Fibroblast of skin of right biceps (primary cell): ENCODE measurements around the gene RNF167.
A peak's percentile ranks its signal among the peaks of the same experiment; 100 is the strongest.

Experiments used
- DNase-seq: peaks from one replicate; pipeline ENCODE4 v3.0.0-alpha.2; 2013

Gene RNF167

DNA sequence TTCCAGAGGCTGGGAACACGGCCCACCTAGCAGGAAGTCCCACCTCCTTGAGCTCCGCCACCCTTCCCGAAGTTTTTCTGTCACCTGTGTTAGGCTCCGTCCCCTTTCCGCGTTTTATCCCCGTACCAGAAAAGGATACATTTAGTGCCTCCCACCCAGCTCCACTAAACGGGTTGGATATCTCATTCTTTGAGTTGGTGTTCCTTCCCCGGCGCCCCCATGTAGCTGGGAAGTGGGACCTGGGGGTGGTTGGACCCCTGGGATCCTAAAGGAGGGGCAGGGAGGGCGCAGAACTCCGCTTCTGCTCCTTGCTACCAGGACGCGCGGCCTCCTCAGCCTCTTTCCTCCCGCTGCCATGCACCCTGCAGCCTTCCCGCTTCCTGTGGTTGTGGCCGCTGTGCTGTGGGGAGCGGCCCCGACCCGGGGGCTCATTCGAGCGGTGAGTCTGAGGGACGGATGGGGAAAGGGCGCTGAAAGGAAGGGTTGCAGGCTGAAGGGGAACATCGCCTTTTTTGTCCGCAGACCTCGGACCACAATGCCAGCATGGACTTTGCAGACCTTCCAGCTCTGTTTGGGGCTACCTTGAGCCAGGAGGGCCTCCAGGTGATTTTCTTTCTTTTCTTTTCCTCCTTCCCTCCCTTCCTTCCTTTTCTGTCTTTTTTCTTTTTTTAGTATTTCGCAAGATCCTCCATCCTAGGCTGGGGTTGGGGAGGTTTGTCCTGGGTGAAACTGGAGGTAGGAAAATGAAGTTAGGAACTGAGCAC, 669 bp downstream of the RNF167 start:
- DNase-seq = no peak

GRCh38 chr17:4941319-4941610, 1.2 kb downstream of the RNF167 start:
- DNase-seq = no peak

GRCh38 chr17:4942760-4943508, 2.9 kb downstream of the RNF167 start:
- DNase-seq = no peak

- no peak for DNase-seq
These were observed 4.1 kb downstream of the RNF167 start for GRCh38 chr17:4944163-4944553.

GRCh38 chr17:4944554-4945175, 4.6 kb downstream of the RNF167 start:
- no peak for DNase-seq

DNA sequence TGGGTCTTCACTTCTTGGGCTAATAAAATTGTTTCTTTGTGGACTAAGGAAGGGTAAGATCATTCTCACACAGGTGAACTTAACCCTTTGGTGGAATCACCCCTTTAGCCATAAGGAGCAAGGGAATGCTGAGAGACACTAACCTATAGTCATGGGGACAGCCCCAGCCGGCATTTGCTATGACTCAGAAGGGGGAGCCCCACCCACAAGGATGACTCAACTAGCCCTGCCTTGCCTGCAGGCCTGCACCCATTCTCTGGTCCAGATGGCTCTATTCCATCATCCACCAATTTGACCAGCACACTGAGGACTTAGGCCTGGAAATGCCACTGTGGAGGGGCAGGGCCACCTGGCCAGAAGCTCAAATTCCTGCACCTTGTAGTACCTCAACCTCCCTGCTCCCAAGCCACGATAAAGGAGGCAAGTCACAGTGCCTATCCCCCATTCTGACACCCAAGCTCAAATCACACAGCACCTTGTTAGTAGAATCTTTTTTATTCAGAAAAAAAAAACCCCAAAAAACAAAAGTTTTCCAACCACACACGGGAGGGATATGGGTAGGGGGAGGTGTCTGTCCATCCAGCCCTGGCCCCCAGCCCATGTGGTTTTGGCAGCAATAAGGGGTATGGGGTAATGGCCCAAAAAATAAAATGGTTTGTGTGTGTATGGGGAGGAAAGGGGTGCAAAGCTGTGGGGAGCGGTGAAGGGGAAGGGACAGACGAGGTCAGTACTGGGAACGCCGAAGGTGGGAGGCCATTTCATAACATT, 5.3 kb downstream of the RNF167 start:
- DNase-seq = peak; percentile 90

- DNase-seq = no peak
These were observed 5.8 kb downstream of the RNF167 start for GRCh38 chr17:4945944-4946280.

GRCh38 chr17:4946312-4946976, 6.4 kb downstream of the RNF167 start:
- no peak for DNase-seq

- DNase-seq = peak; percentile 32
These were observed 6.9 kb downstream of the RNF167 start for GRCh38 chr17:4947010-4947410.

DNA sequence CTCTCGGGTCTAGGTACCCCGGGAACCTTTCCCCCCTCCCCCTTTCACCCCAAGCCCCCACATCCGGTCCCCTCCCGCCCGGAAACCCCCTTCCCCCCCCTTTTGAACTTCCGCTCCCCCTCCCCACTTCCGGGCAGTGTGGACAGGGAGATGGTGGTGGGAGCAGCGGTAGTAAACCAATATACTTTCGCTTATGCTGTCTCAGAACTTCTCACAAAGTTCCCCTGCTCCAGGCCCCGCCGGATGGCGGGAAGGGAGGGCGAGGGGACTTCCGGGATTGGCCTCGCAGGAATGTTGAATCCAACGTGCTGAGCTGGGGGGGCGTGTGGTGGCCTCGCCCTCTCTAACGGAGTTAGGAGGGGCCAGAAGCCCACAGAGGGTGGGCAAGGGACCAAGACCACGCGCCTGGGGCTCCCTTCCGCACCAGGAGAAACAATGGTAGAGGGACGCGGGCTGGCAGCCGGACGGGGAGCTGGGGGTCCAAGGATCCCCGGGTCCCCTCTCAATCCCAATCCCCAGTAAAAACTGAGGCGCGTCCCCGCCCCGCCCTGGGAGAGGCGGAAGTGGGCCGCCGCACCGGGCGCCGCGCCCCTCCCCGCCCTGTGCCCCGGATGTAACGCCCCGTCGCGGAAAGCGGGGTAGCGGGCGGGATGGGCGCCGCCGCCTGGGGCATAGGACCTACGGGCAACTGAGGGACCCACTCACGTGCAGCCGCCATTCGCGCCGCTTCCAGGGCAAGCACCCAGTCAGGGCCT, 7.5 kb downstream of the RNF167 start:
- peak; percentile 68 for DNase-seq

DNA sequence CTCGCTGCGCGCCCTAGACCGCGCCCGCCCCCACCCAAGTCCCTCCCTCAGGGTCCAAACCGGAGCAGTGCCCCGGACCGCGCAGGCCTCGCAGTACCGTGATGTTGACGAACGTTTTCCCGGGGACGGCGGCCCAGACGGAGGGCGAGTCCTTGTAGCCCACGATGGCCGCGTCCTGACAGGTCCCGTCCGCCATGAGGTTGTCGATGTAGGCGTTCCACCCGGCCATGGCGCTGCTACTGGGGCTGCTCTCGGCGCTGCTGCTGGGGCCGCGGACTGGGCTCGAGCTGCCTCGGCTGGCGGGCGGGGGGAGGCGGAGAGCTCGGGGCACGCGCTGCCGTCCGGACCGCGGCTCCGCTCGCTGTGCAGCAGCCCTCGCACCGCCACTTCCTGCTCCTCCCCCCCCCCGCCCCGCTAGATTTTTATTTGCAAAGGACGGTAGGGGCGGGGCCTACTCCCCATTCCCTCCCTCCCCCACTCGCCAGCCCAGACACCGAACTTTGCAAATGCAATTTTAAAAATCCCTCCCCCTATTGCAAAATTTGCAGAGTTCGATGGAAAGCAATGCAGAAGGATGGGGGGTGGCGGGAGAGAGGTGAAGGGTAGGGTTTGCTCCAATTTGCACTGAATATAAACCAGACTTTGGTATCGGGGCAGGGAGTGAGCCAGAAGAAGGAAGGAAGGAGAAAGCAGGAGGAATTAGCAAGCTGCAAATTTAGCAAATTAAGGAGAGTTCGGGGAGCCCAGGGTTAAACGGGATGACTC, 8.3 kb downstream of the RNF167 start, which contains the start of gene PFN1:
Gene PFN1, minus strand, starts transcription at position 365 of the 765 bp plus-strand sequence. Its CDS starts 136 bp downstream, at position 229.
- DNase-seq = peak; percentile 96

DNA sequence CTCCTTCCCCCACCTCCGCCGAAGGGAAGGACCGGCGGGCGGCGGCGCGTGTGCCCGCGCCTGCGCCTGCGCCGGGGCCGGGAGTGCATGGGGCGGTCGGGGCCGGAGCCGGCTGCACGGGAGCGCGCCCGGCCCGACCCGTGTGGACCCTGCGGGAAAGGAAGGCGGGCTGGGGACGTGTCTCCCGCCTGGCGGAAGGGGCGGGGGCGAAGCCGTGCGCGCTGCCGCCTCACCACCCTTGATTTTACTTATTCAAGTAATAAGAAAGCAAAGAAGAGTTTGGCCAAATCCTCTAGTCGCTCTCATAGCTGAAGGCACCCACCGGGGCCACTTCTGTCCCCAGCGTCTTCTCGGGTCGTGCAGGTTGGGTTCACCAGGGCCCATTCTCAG, 8.9 kb downstream of the RNF167 start:
- DNase-seq = peak; percentile 94

- DNase-seq = peak; percentile 74
These were observed 9.4 kb downstream of the RNF167 start for GRCh38 chr17:4949321-4950074.

DNA sequence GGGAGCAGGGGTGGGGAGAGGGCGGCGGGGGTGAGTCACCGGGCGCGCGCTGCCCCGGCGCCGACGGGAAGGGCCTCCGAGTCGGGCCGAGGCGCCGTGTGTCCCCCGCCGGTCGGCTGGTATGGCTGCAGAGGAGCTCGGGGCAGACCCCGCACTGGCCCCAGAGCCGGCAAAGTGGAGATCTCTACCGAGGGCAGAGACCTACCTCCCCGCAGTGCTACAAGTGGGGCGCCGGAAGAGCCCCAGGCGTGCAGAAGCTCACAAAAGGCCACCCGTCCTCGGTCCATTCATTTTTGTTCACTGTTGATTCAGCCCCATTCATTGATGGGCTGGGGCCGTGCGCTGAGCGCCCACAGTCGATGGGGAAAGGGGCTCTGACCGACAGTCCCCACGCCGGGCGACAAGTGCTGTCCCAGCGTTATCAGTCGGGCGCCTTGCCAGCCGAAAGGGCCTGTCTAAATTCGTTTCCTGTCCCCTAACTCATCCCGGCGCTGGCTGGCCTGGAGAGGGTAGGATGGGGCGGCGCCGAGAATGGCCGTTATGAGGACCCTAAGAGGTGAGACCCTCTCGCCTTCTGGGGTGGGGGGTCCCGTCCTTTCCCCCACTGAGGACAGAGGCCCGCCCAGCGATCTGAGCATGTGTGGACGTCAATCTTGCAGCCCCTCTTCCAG, 10.1 kb downstream of the RNF167 start:
- peak; percentile 22 for DNase-seq

- no peak for DNase-seq
These were observed 10.7 kb downstream of the RNF167 start, which contains the start of gene ENO3 for GRCh38 chr17:4950746-4951204. ENO3 (plus strand) TSS chr17:4951119; CDS start chr17:4951830, 711 bp downstream.

DNA sequence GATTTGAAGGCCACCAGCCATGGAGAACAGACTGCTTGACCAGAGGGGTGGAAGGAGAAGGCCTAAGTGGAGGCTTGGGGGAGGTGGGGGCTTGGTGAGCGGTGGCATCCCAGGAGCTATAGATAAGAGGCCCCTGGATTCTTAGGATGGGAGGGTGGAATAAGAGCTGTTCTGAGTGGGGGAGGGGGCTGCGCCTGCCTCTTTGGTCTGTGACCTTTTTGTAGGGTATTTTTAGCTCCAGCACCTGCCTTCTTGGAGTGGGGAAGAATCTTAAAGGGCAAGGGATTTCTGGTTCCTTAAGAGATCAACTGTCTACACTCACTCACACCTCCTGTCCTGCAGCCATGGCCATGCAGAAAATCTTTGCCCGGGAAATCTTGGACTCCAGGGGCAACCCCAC, 11.4 kb downstream of the RNF167 start:
- DNase-seq = no peak

DNA sequence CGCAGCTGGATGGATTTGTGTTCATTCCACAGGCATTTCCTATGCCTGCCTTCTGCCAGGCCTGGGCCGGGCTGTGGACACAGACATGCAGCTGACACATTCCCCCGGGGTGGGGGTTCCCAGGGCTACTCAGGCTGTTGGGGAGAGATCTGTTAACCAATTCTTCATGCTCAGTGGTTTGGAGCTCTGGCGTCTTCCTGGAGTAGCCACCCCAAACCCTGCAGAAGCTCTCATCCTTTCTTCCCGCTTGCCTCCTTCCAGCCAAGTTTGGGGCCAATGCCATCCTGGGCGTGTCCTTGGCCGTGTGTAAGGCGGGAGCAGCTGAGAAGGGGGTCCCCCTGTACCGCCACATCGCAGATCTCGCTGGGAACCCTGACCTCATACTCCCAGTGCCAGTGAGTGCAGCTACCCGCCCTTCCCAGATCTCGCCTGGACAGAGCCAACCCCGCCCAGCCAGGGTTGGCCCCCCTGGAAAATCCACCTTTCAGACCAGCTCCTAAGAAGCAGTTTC, 13.4 kb downstream of the RNF167 start:
- peak; percentile 70 for DNase-seq

GRCh38 chr17:4955091-4955490, 15.0 kb downstream of the RNF167 start:
- DNase-seq = no peak

GRCh38 chr17:4956493-4957061, 16.5 kb downstream of the RNF167 start:
- DNase-seq = no peak
